Kidney epithelial cell (primary cell): ENCODE measurements around the gene SCTR. TPM values are rescaled to one million over a fixed set of nuclear protein-coding genes. Genes with fewer than 3 reads are reported as not detected.

ENCODE experiments used
- DNase-seq: peaks from one replicate; pipeline ENCODE4 v3.0.0-alpha.2; 2010; ENCODE audit warnings: low read depth
- H3K27me3 ChIP-seq: 2 replicates; pipeline ENCODE4 v1.6.0; 2011; ENCODE audit warnings: low read length; ENCODE audit not compliant: control insufficient read depth, insufficient read depth
- H3K36me3 ChIP-seq: 2 replicates; pipeline ENCODE4 v1.5.1; 2011; ENCODE audit warnings: low read length; ENCODE audit not compliant: control insufficient read depth, insufficient read depth
- H3K4me3 ChIP-seq: 2 replicates; pipeline ENCODE4 v1.5.1; 2011; ENCODE audit warnings: low read depth, mild to moderate bottlenecking, control low read depth, low read length
- CTCF ChIP-seq: IDR thresholded peaks from 2 replicates; pipeline ENCODE4 v1.5.1; 2011; ENCODE audit warnings: mild to moderate bottlenecking, moderate library complexity, low read length, control low read depth, inconsistent platforms; ENCODE audit not compliant: insufficient read depth, poor library complexity, severe bottlenecking
- total RNA-seq: library from RNA; depleted of rRNA; stranded (reverse); fragments of >200 nt; gene quantifications from 2 replicates; pipeline ENCODE4 v1.2.3, GENCODE V29; 2015

SCTR gene
- total RNA-seq, 1 donor from 2014 or later, result not detected

GRCh38 chr2:119521433-119522050, 2.7 kb downstream of the SCTR start:
- no peak for TF ChIP-seq CTCF
- no peaks in the 10 kb centered on the region for H3K36me3 ChIP-seq
- no peak for DNase-seq
- H3K4me3 ChIP-seq, result no peak overlapping the region
- peaks cover 27% of the 10 kb centered on the region for H3K27me3 ChIP-seq

GRCh38 chr2:119520696-119521432, 3.4 kb downstream of the SCTR start:
- no peak for DNase-seq
- Histone ChIP-seq H3K36me3 (no peaks in the 10 kb centered on the region), H3K4me3 (no peak overlapping the region), H3K27me3 (peaks cover 26% of the 10 kb centered on the region)
- no peak for TF ChIP-seq CTCF

- peaks cover 14% of the 10 kb centered on the region for H3K27me3 ChIP-seq
- H3K4me3 ChIP-seq, result no peak overlapping the region
- no peaks in the 10 kb centered on the region for H3K36me3 ChIP-seq
- TF ChIP-seq CTCF, result no peak
- no peak for DNase-seq
Observed at GRCh38 chr2:119519057-119519408, 5.2 kb downstream of the SCTR start.

- DNase-seq, result no peak
- peaks cover 9% of the 10 kb centered on the region for H3K27me3 ChIP-seq
- no peak overlapping the region for H3K4me3 ChIP-seq
- TF ChIP-seq CTCF, result no peak
- H3K36me3 ChIP-seq, result no peaks in the 10 kb centered on the region
Observed at GRCh38 chr2:119518401-119519056, 5.8 kb downstream of the SCTR start.

- DNase-seq, result no peak
- Histone ChIP-seq H3K27me3 (no peaks in the 10 kb centered on the region), H3K4me3 (no peak overlapping the region), H3K36me3 (no peaks in the 10 kb centered on the region)
- peak; percentile 76 for TF ChIP-seq CTCF
Observed at GRCh38 chr2:119517433-119517832, 6.8 kb downstream of the SCTR start.
